SK-N-MC (cell line): ENCODE results near the gene PIK3CG.

ENCODE experiments used
- EZH2 ChIP-seq: fragments of 200-600 bp; sonication (generic); IDR thresholded peaks from one replicate; pipeline ENCODE4 v1.6.1; 2017; ENCODE audit warnings: antibody characterized with exemption
- POLR2AphosphoS5 ChIP-seq: IDR thresholded peaks from 2 replicates; pipeline ENCODE4 v1.6.1; 2012; ENCODE audit warnings: mild to moderate bottlenecking, low read depth, low read length, borderline replicate concordance

- TF ChIP-seq EZH2 = no peak
- TF ChIP-seq POLR2AphosphoS5 = no peak
Observed at GRCh38 chr7:106829496-106829895, 35.6 kb upstream of the PIK3CG start.
